Vagina (tissue), 2 donors: ENCODE measurements around the gene ATL1. TPM values are rescaled to one million over a fixed set of nuclear protein-coding genes. Genes with fewer than 3 reads are reported as not detected.

ENCODE experiments used
- DNase-seq, 2 donors: peaks; one replicate each; pipeline ENCODE4 v3.0.0-alpha.2; 2017; ENCODE audit errors: extremely low spot score in 2 of 2
- H3K27ac ChIP-seq: fragments of 200-600 bp; sonication (generic); one replicate; pipeline ENCODE4 v1.5.1; 2019
- H3K27me3 ChIP-seq: fragments of 200-600 bp; sonication (generic); one replicate; pipeline ENCODE4 v1.5.1; 2019
- H3K36me3 ChIP-seq, 2 donors: fragments of 200-600 bp; sonication (generic); one replicate each; pipeline ENCODE4 v1.5.1; 2017 to 2019
- H3K4me1 ChIP-seq: fragments of 200-600 bp; sonication (generic); one replicate; pipeline ENCODE4 v1.5.1; 2019
- H3K4me3 ChIP-seq, 2 donors: fragments of 200-600 bp; sonication (generic); 1 replicate in 1 of 2; 2 replicates in 1 of 2; pipeline ENCODE4 v1.5.1; 2016 to 2019
- H3K9me3 ChIP-seq: fragments of 200-600 bp; sonication (generic); one replicate; pipeline ENCODE4 v1.5.1; 2019
- CTCF ChIP-seq, 3 experiments: fragments of 450-650 bp in 2 of 3; fragments of 200-600 bp in 1 of 3; sonication (generic) in 1 of 3; IDR thresholded peaks; one replicate each; pipeline ENCODE4 v1.5.1; 2017 to 2019; ENCODE audit warnings: antibody characterized with exemption in 3 of 3, mild to moderate bottlenecking in 2 of 3, moderate library complexity in 2 of 3
- POLR2A ChIP-seq, 2 donors: fragments of 450-650 bp; IDR thresholded peaks; one replicate each; pipeline ENCODE4 v1.6.1; 2017; ENCODE audit warnings: antibody characterized with exemption in 2 of 2, mild to moderate bottlenecking in 2 of 2, moderate library complexity in 2 of 2
- POLR2AphosphoS5 ChIP-seq, 2 donors: sonication (generic); formaldehyde crosslinking; IDR thresholded peaks; one replicate each; pipeline ENCODE4 v1.9.0; 2017; ENCODE audit warnings: antibody characterized with exemption in 2 of 2, mild to moderate bottlenecking in 2 of 2, low read depth in 1 of 2; ENCODE audit not compliant: insufficient read depth in 1 of 2
- intact Hi-C: fragments of 100-400 bp; cut with DNase I; formaldehyde crosslinking; loops from one replicate; pipeline ENCODE4 v1.15.1; 2023
- total RNA-seq: library from RNA; depleted of rRNA; stranded (reverse); fragments of >200 nt; gene quantifications from one replicate; pipeline ENCODE4 v1.2.3, GENCODE V29; 2016

Gene ATL1
- total RNA-seq, 1 donor from 2014 or later: 6.9 TPM

GRCh38 chr14:50528000-50528399, 31.9 kb upstream of the ATL1 start:
- TF ChIP-seq CTCF (IDR thresholded peaks at IDR 0.05) (no peak), POLR2AphosphoS5 (IDR thresholded peaks at IDR 0.05; ENCODE audit: insufficient read depth in 1 of 2, low read depth in 1 of 2) (no peak), POLR2A (IDR thresholded peaks at IDR 0.05) (no peak)
- H3K4me1 ChIP-seq: peaks cover 80% of the 10 kb centered on the region
- H3K27ac ChIP-seq: no peak overlapping the region
- no peaks in the 10 kb centered on the region for H3K27me3 ChIP-seq
- H3K4me3 ChIP-seq: no peak overlapping the region
- no peak for DNase-seq
- no peaks in the 10 kb centered on the region for H3K9me3 ChIP-seq
- intact Hi-C loops: no loop called here
- H3K36me3 ChIP-seq: no peaks in the 10 kb centered on the region

GRCh38 chr14:50529288-50530179, 30.4 kb upstream of the ATL1 start:
- Histone ChIP-seq H3K4me3 (no peak overlapping the region), H3K27me3 (no peaks in the 10 kb centered on the region), H3K9me3 (no peaks in the 10 kb centered on the region), H3K27ac (peak overlapping the region; percentile 97), H3K4me1 (peaks cover 70% of the 10 kb centered on the region), H3K36me3 (no peaks in the 10 kb centered on the region)
- DNase-seq: no peak
- intact Hi-C loops: no loop called here
- no peak for TF ChIP-seq POLR2A (IDR thresholded peaks at IDR 0.05)
- no peak for TF ChIP-seq POLR2AphosphoS5 (IDR thresholded peaks at IDR 0.05; ENCODE audit: insufficient read depth in 1 of 2, low read depth in 1 of 2)
- no peak for TF ChIP-seq CTCF (IDR thresholded peaks at IDR 0.05)

- intact Hi-C loops: no loop called here
- peaks cover 62% of the 10 kb centered on the region for H3K4me1 ChIP-seq
- TF ChIP-seq POLR2A (IDR thresholded peaks at IDR 0.05) (no peak), POLR2AphosphoS5 (IDR thresholded peaks at IDR 0.05; ENCODE audit: insufficient read depth in 1 of 2, low read depth in 1 of 2) (no peak), CTCF (IDR thresholded peaks at IDR 0.05) (no peak)
- H3K36me3 ChIP-seq: no peaks in the 10 kb centered on the region
- peak overlapping the region; percentile 85 to 86 for H3K4me3 ChIP-seq
- no peaks in the 10 kb centered on the region for H3K9me3 ChIP-seq
- H3K27ac ChIP-seq: peak overlapping the region; percentile 97
- H3K27me3 ChIP-seq: no peaks in the 10 kb centered on the region
- no peak for DNase-seq
Measured at GRCh38 chr14:50530358-50530757, 29.6 kb upstream of the ATL1 start.

GRCh38 chr14:50530794-50531365, 29.1 kb upstream of the ATL1 start:
- Histone ChIP-seq H3K36me3 (no peaks in the 10 kb centered on the region), H3K4me1 (peaks cover 59% of the 10 kb centered on the region), H3K4me3 (peak overlapping the region; percentile 85 to 86), H3K27me3 (no peaks in the 10 kb centered on the region), H3K27ac (peak overlapping the region; percentile 97), H3K9me3 (no peaks in the 10 kb centered on the region)
- no peak for DNase-seq
- intact Hi-C loops: no loop called here
- TF ChIP-seq CTCF (IDR thresholded peaks at IDR 0.05) (no peak), POLR2A (IDR thresholded peaks at IDR 0.05) (no peak), POLR2AphosphoS5 (IDR thresholded peaks at IDR 0.05; ENCODE audit: insufficient read depth in 1 of 2, low read depth in 1 of 2) (no peak)
